CD4-positive, alpha-beta T cell treated with Interleukin-17A for 4 hours (primary cell): ENCODE measurements around the gene CP.

Experiments used
- DNase-seq: peaks from one replicate; pipeline ENCODE4 v3.0.0-alpha.2; 2020; ENCODE audit warnings: mixed read lengths

The CP gene

DNA sequence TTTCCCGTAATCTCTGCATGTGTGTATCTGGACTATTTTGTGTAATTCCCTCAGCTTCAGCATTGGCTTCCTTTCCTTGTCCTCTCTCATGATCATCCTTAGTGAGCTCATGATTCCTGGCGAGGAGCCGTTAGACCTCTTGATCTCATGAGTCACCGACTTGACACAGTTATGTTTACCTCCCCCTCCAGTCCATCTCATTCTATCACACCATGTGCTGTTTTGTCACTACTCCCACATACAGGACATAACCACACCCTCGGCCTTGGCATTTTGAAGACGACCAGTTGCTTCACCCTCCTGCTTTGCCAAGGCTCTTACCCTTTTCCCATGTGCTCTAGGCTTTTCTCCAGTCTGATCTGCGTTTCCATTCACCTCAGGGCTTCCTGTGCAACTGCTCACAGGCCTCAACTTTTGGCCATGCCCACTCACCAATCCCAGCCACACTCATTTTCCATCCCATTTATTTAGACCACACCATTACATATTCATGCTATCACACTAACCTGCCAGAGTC lies 41.5 kb downstream of the CP start:
- DNase-seq = no peak

DNA sequence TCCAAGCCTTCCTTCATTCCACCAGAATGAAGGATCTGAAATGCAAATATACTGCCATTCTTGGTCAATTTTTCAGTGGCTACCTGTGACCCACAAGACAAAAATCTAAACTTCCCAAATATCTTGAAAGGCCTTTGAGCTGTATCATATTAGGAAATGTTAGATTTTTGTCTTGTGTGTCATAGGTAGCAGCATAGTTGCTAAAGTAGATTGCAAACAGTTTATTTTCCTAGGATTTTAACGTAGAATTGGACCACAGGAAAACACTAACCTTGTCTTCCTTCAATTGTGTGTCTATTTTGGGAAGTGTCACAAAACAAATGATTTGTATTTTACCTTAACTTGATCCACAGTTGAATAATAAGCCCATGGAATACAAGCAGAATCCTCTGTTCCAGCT lies 42.4 kb downstream of the CP start:
- DNase-seq = no peak

- DNase-seq = no peak
Measured at GRCh38 chr3:149177122-149177521, 44.5 kb downstream of the CP start.

DNA sequence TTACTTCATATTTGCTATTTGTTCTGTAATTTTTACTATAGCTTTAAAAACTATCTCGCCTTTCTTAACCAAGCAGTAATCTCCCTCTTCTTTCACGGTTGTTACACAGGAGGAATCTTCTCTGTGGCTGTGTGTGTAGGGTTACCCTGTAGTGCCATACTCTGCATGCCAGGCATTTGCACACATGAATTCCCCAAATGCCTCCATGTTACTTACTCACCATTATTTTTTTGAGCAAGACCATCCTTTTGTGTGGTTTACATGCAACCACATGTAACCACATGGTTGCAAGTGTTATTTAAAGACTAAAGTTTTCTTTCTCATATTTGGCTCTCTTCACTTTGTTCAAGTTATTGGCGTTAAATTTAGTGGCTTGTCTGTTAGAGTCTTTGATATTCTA lies 46.7 kb downstream of the CP start:
- no peak for DNase-seq

DNA sequence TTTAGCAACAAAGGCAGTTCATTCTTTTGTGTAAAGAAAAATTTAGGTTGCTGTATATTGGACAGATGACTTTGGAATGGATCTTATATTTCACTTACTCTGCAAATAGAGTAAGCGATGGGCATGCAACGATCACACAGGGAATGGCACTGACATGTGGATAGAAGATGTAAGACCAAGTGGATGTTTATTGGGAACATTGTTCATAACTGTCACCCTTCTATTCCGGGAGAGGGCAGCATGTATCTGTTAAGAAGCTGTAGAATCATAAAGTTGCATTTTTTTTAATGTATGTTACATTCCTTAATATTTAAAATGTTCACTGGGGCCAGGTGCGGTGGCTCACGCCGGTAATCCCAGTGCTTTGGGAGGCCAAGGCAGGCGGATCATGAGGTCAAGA lies 51.0 kb downstream of the CP start:
- no peak for DNase-seq

DNA sequence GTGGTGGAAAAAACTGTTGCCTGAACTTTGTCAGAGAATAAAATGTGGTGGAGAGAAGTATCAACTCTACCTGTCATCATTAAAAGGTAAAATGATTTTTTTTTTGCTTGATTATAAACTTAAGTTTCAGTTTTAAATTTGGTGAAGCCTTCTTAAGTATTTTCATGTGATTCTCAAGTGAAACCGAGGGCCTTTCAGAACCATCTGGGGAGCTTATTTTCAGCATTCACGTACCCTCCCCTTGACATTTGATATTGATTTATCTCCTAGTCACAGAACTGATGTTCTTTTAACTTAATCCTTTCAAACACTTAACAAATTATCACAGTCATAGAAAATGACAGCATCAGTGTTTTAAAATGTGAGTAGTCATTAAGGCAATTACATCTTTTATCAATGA lies 53.7 kb downstream of the CP start:
- DNase-seq = no peak

DNA sequence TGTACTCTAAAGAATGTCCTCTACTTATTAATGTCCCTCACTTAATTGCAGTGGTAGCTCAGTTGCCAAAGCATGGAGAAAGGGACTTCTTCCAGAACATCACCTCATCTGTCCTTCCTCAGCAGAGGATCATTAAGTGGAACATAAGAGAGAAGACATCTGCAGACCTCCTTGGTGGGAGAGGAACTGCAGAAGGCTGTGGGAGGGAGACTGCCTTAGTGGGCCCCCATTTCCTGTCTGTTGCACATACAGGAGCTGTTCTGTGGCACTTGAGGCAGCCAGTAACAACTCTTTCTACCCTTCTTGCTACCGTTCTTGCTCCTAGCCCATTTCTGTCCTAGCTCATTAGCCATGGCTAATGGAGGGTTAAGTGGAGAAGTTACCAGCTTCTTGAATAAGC lies 58.6 kb downstream of the CP start:
- DNase-seq = no peak

- no peak for DNase-seq
Measured at GRCh38 chr3:149162007-149162406, 59.6 kb downstream of the CP start.

DNA sequence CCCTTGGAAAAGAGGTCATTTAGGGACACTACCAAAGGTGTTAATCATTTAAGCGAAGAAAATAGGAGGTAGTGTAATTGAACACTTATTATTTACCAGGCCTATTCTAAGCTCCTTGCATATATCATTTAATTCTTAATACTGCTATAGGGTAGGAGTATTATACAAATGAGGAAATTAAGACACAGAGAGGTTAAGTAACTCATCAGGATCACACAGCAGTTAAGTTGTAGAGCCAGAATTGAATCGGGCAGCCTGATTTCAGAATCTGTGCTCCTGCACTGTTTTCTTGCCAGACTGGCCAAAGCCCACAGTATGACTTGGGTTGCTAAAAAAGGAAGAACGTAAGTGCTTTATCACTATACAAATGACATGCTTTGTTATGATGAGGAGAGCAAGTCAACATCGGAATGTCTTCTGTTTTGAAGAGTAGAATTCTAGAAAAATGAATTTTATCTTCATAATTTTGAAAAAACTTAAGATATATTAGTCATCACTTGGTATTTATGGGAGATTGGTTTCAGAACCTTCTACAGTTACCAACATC lies 60.8 kb downstream of the CP start:
- DNase-seq = no peak

GRCh38 chr3:149153402-149153801 lies 68.2 kb downstream of the CP start:
- no peak for DNase-seq

DNA sequence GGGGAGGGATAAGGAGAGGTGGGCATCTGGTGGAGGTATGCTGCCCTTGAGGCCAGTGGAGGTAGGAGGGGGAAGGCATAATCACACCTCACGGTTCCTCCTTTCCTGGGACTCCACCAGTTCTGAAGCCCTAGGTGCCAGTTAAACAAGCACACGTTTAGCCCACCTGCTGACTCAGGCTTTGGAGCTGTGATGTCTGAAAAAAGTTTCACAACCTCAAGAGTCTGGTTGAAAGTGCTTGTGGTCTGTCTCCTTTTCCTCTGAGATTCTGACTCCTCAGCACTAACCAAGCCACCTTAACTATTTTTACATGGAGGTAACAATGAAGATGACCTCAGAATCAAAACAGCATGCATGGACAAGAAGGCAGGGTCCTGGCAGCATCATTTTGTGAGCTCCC lies 69.2 kb downstream of the CP start:
- DNase-seq = no peak

GRCh38 chr3:149151843-149152242 lies 69.8 kb downstream of the CP start:
- DNase-seq = no peak

DNA sequence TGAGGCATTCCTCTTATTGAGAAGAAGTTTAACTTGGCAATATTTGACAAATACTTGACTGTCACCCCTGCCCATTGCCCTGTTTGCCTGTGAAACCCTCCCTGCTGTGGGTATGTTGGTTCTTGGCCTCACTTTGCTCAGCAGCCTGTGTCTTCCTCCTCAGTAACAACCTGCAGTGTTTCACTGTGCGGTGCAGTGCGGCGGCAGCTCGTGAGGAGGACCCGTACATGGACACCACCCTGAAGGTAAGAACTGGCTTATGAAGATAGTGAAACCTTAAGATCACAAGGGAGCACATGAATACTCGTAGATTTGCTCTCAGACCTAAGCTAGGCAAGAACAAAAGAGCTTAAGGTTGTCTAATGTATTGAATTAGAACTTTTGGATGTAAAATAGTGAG lies 71.2 kb downstream of the CP start:
- DNase-seq = no peak

- no peak for DNase-seq
Measured at GRCh38 chr3:149145974-149146373, 75.7 kb downstream of the CP start.

DNA sequence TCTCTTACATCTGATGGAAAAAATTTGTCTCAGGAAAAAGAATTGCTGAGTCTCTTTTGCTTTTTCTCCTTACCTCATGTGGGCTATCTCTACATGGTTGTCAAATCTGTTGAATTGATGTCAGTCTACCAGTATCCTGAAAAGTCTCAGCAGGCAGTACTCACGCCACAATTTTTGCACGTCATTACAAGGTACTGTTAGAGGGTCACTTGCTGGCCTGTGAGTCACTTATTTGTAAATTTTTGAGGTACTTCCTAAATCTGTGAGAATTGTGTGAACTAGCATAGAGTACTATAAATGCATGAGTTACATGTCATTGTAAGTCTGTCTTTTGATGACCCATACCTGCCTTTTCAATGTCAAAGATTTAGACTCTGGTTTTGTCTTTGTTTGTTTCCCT lies 76.3 kb downstream of the CP start:
- no peak for DNase-seq

GRCh38 chr3:149142682-149143081 lies 78.9 kb downstream of the CP start:
- DNase-seq = no peak

DNA sequence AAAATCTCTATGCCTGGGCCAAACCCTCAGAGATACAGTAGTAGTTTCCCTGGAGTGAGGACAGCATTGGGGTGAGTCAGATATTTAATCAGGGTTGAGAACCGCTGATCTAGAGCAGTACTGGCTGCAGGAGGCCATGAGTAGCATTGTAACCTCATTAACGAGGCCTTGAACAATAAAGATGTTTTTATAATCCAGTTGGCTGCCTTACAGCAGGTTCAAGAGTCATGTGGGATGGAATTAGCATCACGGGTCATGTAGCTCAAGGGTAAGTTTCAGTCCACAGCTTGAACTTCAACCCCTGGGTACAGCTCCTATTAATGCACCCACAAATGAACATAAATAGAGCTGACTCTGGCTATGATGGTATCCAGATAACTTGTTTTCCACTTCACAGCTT lies 87.1 kb downstream of the CP start:
- DNase-seq = no peak

DNA sequence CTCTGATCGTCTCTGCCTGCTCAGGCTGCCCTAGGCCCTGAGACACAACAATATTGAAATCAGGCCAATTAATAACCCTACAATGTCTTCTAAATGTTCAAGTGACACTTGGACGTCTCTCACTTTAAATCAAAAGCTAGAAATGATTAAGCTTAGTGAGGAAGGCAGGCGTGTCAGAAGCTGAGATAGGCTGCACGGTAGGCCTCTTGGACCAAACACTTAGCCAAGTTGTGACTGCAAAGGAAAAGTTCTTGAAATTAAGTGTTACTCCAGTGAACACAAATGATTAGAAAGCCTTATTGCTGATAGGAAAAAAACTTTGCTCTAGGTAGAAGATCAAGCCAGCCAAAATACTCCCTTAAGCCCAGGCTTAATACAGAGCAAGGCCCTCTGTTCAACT lies 90.0 kb downstream of the CP start:
- DNase-seq = no peak

DNA sequence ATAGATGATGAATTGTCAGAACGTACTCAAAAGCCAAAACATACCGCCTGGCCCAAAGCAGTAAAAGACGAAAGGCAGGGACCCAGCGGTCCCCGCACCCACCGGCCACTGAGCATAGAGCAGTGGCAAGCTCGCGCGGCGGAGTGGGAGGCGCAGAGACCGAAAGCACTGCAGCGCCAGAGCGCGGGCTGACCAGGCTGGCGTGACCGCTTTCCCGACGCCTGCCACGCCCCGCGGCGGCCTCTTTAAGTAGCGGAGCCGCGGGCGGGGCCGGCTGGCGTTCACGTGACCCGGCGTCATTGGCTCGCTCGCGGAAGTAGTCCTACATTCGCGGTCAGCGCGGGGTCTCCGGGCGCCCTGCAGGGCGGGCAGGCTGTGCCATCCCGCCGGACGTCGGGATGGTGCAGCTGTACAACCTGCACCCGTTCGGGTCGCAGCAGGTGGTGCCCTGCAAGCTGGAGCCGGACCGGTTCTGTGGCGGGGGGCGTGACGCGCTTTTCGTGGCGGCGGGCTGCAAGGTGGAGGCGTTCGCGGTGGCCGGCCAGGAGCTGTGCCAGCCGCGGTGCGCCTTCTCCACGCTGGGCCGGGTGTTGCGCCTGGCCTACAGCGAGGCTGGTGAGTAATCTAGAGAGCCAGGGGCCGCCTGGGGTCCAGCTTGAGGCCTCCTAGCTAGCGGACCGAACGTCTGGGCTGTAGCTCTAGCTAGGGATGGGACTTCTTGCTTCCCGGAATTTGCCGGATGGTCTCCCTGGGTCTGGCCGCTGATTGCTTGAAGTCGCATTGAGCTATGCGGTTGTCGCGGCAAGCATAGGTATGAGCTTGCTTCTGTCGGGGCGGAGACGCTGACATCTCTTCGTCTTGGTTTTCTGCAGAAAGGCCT lies 92.1 kb downstream of the CP start, which contains the start of gene HPS3:
TSS of gene HPS3 (plus strand) at position 313 of the 880 bp plus-strand sequence. CDS start at position 399, 86 bp downstream.
- peak; percentile 88 for DNase-seq

- DNase-seq = no peak
Measured at GRCh38 chr3:149128821-149129220, 92.8 kb downstream of the CP start.

- DNase-seq = no peak
Measured at GRCh38 chr3:149122721-149123578, 98.7 kb downstream of the CP start.
